GM15510 (cell line): ENCODE data around the gene EFCAB6.

Experiments used
- POLR2A ChIP-seq: IDR thresholded peaks from 3 replicates; pipeline ENCODE4 v1.6.1; 2011; ENCODE audit warnings: borderline replicate concordance; ENCODE audit not compliant: insufficient read length; ENCODE audit errors: extremely low read depth

The EFCAB6 gene

GRCh38 chr22:43742154-43742950, 69.8 kb downstream of the EFCAB6 start:
- TF ChIP-seq POLR2A, result no peak

- TF ChIP-seq POLR2A, result no peak
Measured at GRCh38 chr22:43740587-43741270, 71.4 kb downstream of the EFCAB6 start.

- TF ChIP-seq POLR2A, result no peak
Measured at GRCh38 chr22:43739851-43740379, 72.2 kb downstream of the EFCAB6 start.

GRCh38 chr22:43737150-43737828, 74.8 kb downstream of the EFCAB6 start:
- TF ChIP-seq POLR2A, result no peak

GRCh38 chr22:43736651-43737050, 75.5 kb downstream of the EFCAB6 start:
- TF ChIP-seq POLR2A, result no peak

- no peak for TF ChIP-seq POLR2A
Measured at GRCh38 chr22:43734370-43735150, 77.5 kb downstream of the EFCAB6 start.

GRCh38 chr22:43733138-43733537, 79.0 kb downstream of the EFCAB6 start:
- TF ChIP-seq POLR2A, result no peak

- no peak for TF ChIP-seq POLR2A
Measured at GRCh38 chr22:43731988-43732387, 80.1 kb downstream of the EFCAB6 start.

- TF ChIP-seq POLR2A, result no peak
Measured at GRCh38 chr22:43726964-43727543, 85.1 kb downstream of the EFCAB6 start.

- TF ChIP-seq POLR2A, result no peak
Measured at GRCh38 chr22:43726322-43726721, 85.8 kb downstream of the EFCAB6 start.

GRCh38 chr22:43723816-43724215, 88.3 kb downstream of the EFCAB6 start:
- TF ChIP-seq POLR2A, result no peak

- no peak for TF ChIP-seq POLR2A
Measured at GRCh38 chr22:43722444-43722843, 89.7 kb downstream of the EFCAB6 start.

- no peak for TF ChIP-seq POLR2A
Measured at GRCh38 chr22:43720716-43721115, 91.4 kb downstream of the EFCAB6 start.

GRCh38 chr22:43714104-43714503, 98.0 kb downstream of the EFCAB6 start:
- no peak for TF ChIP-seq POLR2A

- no peak for TF ChIP-seq POLR2A
Measured at GRCh38 chr22:43711681-43712080, 100.4 kb downstream of the EFCAB6 start.

GRCh38 chr22:43707648-43708047, 104.5 kb downstream of the EFCAB6 start:
- TF ChIP-seq POLR2A, result no peak
